GM21526 (cell line): ENCODE results near the gene CAD.
"Not testable (repeated sequence)": the region's sequence is repeated elsewhere in the genome, so short reads cannot be mapped to it uniquely, and the experiment has no call there.

Source experiments
- ATAC-seq: cut with Tn5 transposase; IDR thresholded peaks from one replicate; pipeline ENCODE4 v1.9.1; 2021; ENCODE audit warnings: moderate library complexity; ENCODE audit not compliant: unreplicated experiment, low FRiP score

CAD gene

DNA sequence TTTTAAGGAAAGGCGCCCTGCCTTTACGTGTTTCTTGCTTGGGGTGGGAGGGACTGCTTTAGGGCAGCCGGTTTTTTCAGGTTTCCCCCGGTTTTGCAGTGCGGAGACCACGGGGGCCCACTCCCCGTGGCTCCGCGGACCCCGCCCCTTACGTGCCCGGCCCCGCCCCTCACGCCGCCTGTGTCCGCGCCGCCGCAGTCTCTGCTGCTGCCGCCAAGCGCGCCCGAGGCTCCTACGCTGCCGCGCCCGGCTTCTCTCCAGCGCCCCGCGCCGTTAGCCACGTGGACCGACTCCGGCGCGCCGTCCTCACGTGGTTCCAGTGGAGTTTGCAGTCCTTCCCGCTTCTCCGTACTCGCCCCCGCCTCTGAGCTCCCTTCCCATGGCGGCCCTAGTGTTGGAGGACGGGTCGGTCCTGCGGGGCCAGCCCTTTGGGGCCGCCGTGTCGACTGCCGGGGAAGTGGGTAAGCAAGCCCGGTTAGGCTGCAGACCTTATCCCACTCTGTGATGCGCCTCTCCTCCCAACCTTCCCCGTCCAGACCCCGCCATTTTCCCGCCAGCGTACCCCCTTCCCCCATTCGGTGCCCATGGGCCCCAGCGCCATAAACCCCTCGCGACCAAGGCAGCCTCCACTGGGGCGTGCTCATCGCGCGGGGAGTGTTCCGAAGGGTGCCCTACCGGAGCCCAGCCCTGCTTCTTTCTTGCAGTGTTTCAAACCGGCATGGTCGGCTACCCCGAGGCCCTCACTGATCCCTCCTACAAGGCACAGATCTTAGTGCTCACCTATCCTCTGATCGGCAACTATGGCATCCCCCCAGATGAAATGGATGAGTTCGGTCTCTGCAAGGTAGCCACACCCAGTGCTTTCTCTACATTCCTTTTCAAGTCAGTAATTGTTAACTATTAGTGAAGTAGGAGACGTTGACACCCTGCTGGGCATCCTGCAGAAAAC lies at the start of gene CAD:
Gene CAD, plus strand, starts transcription at position 197 of the 949 bp plus-strand sequence. Its CDS starts 183 bp downstream, at position 380.
- peak; percentile 65 for ATAC-seq

GRCh38 chr2:27170581-27171337 lies 46.4 kb upstream of the CAD start:
- no peak for ATAC-seq

DNA sequence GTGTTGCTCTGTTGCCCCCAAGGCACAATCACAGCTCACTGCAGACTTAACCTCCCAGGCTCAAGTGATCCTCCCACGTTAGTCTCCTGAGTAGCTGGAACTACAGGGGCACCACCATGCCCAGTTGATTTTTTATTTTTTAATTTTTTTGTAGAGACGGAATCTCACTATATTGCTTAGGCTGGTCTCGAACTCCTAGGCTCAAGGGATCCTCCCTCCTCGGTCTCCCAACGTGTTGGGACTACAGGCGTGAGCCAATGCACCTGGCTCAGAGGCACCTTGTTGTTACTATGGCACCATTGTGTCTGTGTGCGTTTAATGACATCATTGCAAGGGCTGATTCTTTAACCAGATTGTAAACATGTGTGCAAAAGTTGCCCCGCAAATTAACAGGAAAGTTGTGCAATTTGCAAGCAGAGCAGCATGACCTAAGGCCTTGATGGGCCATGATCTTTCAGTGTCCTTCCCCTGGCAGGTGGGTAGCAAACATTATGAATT lies 45.8 kb upstream of the CAD start:
- ATAC-seq: no peak

GRCh38 chr2:27174638-27175037 lies 42.5 kb upstream of the CAD start:
- no peak for ATAC-seq

DNA sequence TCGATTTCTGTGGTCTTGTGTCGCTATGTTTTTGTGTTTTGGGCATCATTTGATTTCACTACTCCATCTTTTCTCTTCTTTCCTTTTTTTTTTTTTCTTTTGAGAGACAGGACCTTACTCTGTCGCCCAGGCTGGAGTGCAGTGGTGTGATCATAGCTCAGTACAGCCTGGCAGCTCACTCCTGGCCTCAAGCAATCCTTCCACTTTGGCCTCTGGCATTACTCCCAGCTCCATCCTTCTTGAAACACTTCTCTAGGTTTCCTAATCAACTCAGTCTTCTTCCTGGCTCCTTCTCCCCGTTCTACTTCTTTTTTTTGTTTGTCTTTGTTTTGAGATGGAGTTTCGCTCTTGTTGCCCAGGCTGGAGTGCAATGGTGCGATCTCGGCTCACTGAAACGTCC lies 41.8 kb upstream of the CAD start:
- ATAC-seq: no peak

- not testable (repeated sequence) for ATAC-seq
Observed at GRCh38 chr2:27175781-27176180, 41.4 kb upstream of the CAD start.

- no peak for ATAC-seq
Observed at GRCh38 chr2:27177441-27178351, 39.5 kb upstream of the CAD start.

GRCh38 chr2:27178469-27178868 lies 38.7 kb upstream of the CAD start:
- ATAC-seq: no peak

DNA sequence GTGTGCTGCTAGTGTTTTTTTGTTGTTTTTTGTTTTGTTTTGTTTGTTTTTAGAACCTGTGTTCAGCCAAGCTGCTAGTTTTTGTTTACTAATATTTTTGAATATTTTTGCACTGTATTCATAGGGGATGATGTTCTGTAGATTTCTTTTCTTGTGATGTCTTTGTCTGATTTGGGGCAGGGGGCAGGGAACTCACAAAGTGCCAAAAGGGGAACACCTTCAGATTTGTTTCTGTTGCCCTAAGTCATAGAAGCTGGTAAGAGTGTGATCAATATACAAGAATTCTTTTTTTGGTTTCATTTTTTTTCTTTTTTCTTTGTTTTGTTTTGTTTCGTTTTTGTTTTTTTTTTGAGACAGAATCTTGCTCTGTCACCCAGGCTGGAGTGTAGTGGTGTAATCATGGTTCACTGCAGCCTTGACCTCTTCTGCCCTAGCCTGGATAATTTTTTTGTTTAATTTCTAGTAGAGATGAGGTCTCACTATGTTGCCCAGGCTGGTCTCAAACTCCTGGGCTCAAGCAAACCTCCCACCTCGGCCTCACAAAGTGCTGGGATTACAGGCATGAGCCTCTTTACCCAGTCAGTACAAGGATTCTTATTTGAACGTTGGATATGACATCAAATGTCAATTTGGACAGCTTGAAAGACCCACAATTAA lies 37.7 kb upstream of the CAD start:
- no peak for ATAC-seq

- ATAC-seq: no peak
Observed at GRCh38 chr2:27182346-27182745, 34.8 kb upstream of the CAD start.

DNA sequence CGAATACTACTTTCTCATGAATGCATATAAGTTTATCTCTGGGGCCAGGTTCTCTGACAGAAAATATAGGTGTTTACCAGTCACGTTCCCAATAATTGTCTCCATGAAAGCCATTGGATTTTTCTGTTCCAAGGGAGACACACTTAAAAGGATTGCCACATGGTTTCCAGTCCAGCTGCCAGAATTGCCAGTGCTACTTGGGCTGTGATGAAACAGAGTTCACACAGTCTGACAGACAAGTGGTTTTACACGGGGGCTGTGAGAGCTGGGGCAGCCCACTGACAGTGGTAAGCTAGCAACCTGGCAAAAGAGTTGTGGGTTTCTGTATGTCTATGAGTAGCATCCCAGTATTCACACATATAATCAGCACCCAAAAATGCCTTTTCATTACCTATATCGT lies 33.1 kb upstream of the CAD start:
- no peak for ATAC-seq

DNA sequence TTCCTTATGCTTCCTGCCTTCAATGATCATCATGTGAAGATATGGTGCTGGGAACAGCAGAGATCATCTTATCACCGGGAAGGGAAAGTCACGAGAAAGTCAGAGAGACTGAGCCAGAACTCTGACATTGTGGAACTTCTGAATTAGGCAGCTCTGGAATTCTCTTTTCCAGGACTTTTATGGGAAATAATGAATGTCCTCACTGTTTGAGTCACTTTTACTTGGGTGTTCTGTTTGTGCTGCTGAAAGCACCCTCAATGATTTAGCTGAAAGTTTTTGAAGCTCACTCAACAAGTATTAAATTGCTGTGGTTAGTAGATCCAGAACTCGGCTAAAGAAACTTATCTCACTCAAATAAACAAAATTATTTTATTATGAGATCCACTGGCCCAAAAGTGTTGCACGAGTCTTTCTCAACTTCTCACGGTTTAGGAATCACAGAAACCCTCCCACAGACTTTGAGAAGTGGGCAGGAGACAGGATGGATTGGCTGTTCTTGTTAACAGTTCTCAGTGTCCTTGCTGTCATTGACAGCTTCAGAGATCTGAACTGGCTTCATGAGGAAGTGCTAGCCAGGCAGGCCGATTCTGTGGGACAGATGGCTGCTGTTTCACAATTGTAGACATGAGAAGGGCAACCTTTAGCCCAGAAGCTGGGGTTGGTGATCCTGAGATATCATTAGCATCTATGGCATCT lies 31.7 kb upstream of the CAD start:
- ATAC-seq: no peak

GRCh38 chr2:27186613-27187345 lies 30.4 kb upstream of the CAD start:
- no peak for ATAC-seq

DNA sequence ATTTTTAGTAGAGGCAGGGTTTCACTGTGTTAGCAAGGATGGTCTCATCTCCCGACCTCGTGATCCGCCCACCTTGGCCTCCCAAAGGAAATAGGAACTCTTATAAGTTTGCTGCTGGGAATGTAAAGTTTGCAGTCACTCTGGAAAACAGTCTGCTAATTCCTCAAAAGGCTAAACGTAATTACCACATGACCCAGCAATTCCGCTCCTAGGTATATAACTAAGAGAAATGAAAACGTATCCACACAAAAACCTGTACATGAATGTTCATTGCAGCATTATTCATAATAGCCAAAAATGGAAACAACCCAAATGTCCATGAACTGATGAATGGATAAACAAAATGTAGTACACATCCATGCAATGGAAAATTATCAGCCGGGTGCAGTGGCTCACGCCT lies 27.2 kb upstream of the CAD start:
- ATAC-seq: no peak

GRCh38 chr2:27191070-27191829 lies 25.9 kb upstream of the CAD start:
- no peak for ATAC-seq

- no peak for ATAC-seq
Observed at GRCh38 chr2:27194538-27195354, 22.4 kb upstream of the CAD start.

DNA sequence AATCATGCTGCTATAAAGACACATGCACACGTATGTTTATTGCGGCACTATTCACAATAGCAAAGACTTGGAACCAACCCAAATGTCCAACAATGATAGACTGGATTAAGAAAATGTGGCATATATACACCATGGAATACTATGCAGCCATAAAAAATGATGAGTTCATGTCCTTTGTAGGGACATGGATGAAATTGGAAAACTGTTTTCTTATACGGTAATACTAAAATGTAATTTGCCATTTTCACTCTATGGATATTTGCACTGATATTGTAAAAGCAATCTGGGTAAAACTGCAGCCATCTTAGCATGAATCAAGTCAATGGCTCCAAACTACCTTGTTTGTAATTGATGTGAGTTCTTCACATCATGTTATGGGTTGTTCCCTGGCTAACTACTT lies 21.4 kb upstream of the CAD start:
- not testable (repeated sequence) for ATAC-seq
